WTC11 (cell line): ENCODE results near the gene ALOX12.

ENCODE experiments used
- CREB1 ChIP-seq: sonication (generic); formaldehyde crosslinking; IDR thresholded peaks from 2 replicates; pipeline ENCODE4 v1.8.0; 2023; ENCODE audit warnings: mild to moderate bottlenecking, missing genetic modification reagents
- E2F4 ChIP-seq: sonication (generic); formaldehyde crosslinking; IDR thresholded peaks from 2 replicates; pipeline ENCODE4 v1.8.1; 2022; ENCODE audit warnings: low read depth, mild to moderate bottlenecking, moderate library complexity, missing genetic modification reagents, borderline replicate concordance
- FOXP4 ChIP-seq: sonication (generic); formaldehyde crosslinking; IDR thresholded peaks from 2 replicates; pipeline ENCODE4 v1.8.0; 2022; ENCODE audit warnings: mild to moderate bottlenecking, missing genetic modification reagents
- NR1H2 ChIP-seq: sonication (generic); formaldehyde crosslinking; IDR thresholded peaks from 2 replicates; pipeline ENCODE4 v1.9.0; 2021; ENCODE audit warnings: mild to moderate bottlenecking, moderate library complexity, missing genetic modification reagents
- NR3C1 ChIP-seq: sonication (generic); formaldehyde crosslinking; conservative IDR thresholded peaks from 2 replicates; pipeline ENCODE4 v1.8.1; 2023; ENCODE audit warnings: low read depth, mild to moderate bottlenecking, missing genetic modification reagents
- ZBTB21 ChIP-seq: sonication (generic); formaldehyde crosslinking; IDR thresholded peaks from 2 replicates; pipeline ENCODE4 v1.8.1; 2023; ENCODE audit warnings: mild to moderate bottlenecking, missing genetic modification reagents, borderline replicate concordance
- TF ChIP-seq, protein P1 (sequence below): fragments of 250-450 bp; sonication (Bioruptor Pico); IDR thresholded peaks from 2 replicates; pipeline ENCODE4 v1.9.0; 2021; ENCODE audit warnings: mild to moderate bottlenecking, borderline replicate concordance
- TF ChIP-seq, protein P2 (sequence below): sonication (generic); formaldehyde crosslinking; IDR thresholded peaks from 2 replicates; pipeline ENCODE4 v1.8.0; 2022; ENCODE audit warnings: mild to moderate bottlenecking, missing genetic modification reagents
- TF ChIP-seq, protein P3 (sequence below): fragments of 200-600 bp; IDR thresholded peaks from 2 replicates; pipeline ENCODE4 v1.8.0; 2022; ENCODE audit warnings: antibody characterized with exemption
- TF ChIP-seq, protein P4 (sequence below): sonication (generic); formaldehyde crosslinking; conservative IDR thresholded peaks from 2 replicates; pipeline ENCODE4 v1.8.1; 2022; ENCODE audit warnings: mild to moderate bottlenecking, missing genetic modification reagents
- TF ChIP-seq, protein P5 (sequence below): fragments of 250-450 bp; sonication (Bioruptor Pico); IDR thresholded peaks from 2 replicates; pipeline ENCODE4 v1.9.0; 2021; ENCODE audit warnings: moderate library complexity, mild to moderate bottlenecking, inconsistent platforms, borderline replicate concordance
- TF ChIP-seq, protein P6 (sequence below): sonication (generic); formaldehyde crosslinking; IDR thresholded peaks from 2 replicates; pipeline ENCODE4 v1.8.1; 2023; ENCODE audit warnings: mild to moderate bottlenecking, moderate library complexity, missing genetic modification reagents
- TF ChIP-seq, protein P7 (sequence below): sonication (generic); formaldehyde crosslinking; IDR thresholded peaks from 2 replicates; pipeline ENCODE4 v1.8.1; 2023; ENCODE audit warnings: mild to moderate bottlenecking, missing genetic modification reagents

DNA sequence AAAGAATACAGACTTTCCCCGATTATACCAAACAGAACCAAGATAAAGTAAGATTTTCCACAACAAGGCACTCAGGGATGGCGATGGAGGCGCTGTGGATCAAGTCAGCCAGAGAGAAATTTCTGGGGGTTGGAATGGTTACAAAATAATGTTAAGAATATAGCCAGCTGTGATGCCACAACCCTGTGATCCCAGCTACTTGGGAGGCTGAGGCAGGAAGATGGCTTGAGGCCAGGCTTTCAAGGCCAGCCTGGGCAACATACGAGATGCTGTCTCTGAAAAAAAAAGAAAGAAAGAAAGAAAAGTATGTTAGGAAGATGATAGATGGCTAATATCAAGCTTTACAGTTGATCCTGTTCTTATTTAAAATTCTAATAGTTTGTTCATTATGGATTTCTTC, 10.6 kb upstream of the ALOX12 start:
- TF ChIP-seq CREB1 (no peak), E2F4 (CRISPR knock-in tag) (no peak), ZBTB21 (no peak), NR1H2 (CRISPR knock-in tag) (no peak), NR3C1 (CRISPR knock-in tag) (no peak), FOXP4 (no peak)
- TF ChIP-seq, protein P1, sequence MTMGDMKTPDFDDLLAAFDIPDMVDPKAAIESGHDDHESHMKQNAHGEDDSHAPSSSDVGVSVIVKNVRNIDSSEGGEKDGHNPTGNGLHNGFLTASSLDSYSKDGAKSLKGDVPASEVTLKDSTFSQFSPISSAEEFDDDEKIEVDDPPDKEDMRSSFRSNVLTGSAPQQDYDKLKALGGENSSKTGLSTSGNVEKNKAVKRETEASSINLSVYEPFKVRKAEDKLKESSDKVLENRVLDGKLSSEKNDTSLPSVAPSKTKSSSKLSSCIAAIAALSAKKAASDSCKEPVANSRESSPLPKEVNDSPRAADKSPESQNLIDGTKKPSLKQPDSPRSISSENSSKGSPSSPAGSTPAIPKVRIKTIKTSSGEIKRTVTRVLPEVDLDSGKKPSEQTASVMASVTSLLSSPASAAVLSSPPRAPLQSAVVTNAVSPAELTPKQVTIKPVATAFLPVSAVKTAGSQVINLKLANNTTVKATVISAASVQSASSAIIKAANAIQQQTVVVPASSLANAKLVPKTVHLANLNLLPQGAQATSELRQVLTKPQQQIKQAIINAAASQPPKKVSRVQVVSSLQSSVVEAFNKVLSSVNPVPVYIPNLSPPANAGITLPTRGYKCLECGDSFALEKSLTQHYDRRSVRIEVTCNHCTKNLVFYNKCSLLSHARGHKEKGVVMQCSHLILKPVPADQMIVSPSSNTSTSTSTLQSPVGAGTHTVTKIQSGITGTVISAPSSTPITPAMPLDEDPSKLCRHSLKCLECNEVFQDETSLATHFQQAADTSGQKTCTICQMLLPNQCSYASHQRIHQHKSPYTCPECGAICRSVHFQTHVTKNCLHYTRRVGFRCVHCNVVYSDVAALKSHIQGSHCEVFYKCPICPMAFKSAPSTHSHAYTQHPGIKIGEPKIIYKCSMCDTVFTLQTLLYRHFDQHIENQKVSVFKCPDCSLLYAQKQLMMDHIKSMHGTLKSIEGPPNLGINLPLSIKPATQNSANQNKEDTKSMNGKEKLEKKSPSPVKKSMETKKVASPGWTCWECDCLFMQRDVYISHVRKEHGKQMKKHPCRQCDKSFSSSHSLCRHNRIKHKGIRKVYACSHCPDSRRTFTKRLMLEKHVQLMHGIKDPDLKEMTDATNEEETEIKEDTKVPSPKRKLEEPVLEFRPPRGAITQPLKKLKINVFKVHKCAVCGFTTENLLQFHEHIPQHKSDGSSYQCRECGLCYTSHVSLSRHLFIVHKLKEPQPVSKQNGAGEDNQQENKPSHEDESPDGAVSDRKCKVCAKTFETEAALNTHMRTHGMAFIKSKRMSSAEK (CRISPR knock-in tag): no peak
- TF ChIP-seq, protein P2, sequence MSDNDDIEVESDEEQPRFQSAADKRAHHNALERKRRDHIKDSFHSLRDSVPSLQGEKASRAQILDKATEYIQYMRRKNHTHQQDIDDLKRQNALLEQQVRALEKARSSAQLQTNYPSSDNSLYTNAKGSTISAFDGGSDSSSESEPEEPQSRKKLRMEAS (CRISPR knock-in tag): no peak
- TF ChIP-seq, protein P3, sequence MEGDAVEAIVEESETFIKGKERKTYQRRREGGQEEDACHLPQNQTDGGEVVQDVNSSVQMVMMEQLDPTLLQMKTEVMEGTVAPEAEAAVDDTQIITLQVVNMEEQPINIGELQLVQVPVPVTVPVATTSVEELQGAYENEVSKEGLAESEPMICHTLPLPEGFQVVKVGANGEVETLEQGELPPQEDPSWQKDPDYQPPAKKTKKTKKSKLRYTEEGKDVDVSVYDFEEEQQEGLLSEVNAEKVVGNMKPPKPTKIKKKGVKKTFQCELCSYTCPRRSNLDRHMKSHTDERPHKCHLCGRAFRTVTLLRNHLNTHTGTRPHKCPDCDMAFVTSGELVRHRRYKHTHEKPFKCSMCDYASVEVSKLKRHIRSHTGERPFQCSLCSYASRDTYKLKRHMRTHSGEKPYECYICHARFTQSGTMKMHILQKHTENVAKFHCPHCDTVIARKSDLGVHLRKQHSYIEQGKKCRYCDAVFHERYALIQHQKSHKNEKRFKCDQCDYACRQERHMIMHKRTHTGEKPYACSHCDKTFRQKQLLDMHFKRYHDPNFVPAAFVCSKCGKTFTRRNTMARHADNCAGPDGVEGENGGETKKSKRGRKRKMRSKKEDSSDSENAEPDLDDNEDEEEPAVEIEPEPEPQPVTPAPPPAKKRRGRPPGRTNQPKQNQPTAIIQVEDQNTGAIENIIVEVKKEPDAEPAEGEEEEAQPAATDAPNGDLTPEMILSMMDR: no peak
- TF ChIP-seq, protein P4, sequence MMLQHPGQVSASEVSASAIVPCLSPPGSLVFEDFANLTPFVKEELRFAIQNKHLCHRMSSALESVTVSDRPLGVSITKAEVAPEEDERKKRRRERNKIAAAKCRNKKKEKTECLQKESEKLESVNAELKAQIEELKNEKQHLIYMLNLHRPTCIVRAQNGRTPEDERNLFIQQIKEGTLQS: no peak
- TF ChIP-seq, protein P5, sequence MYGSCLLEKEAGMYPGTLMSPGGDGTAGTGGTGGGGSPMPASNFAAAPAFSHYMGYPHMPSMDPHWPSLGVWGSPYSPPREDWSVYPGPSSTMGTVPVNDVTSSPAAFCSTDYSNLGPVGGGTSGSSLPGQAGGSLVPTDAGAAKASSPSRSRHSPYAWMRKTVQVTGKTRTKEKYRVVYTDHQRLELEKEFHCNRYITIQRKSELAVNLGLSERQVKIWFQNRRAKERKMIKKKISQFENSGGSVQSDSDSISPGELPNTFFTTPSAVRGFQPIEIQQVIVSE: no peak
- TF ChIP-seq, protein P6, sequence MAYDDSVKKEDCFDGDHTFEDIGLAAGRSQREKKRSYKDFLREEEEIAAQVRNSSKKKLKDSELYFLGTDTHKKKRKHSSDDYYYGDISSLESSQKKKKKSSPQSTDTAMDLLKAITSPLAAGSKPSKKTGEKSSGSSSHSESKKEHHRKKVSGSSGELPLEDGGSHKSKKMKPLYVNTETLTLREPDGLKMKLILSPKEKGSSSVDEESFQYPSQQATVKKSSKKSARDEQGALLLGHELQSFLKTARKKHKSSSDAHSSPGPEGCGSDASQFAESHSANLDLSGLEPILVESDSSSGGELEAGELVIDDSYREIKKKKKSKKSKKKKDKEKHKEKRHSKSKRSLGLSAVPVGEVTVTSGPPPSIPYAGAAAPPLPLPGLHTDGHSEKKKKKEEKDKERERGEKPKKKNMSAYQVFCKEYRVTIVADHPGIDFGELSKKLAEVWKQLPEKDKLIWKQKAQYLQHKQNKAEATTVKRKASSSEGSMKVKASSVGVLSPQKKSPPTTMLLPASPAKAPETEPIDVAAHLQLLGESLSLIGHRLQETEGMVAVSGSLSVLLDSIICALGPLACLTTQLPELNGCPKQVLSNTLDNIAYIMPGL (CRISPR knock-in tag): no peak
- TF ChIP-seq, protein P7, sequence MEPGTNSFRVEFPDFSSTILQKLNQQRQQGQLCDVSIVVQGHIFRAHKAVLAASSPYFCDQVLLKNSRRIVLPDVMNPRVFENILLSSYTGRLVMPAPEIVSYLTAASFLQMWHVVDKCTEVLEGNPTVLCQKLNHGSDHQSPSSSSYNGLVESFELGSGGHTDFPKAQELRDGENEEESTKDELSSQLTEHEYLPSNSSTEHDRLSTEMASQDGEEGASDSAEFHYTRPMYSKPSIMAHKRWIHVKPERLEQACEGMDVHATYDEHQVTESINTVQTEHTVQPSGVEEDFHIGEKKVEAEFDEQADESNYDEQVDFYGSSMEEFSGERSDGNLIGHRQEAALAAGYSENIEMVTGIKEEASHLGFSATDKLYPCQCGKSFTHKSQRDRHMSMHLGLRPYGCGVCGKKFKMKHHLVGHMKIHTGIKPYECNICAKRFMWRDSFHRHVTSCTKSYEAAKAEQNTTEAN (CRISPR knock-in tag): no peak
